OCI-LY1 (cell line): Measurements from ENCODE around the gene APOC3.

Source experiments
- H2AFZ ChIP-seq: fragments of 200-600 bp; sonication (generic), shearing (Covaris generic); 2 replicates; pipeline ENCODE4 v1.6.0; 2014; ENCODE audit warnings: antibody characterized with exemption, mild to moderate bottlenecking, low read length
- H3F3A ChIP-seq: fragments of 200-600 bp; sonication (generic), shearing (Covaris generic); 2 replicates; pipeline ENCODE4 v1.6.0; 2014; ENCODE audit warnings: mild to moderate bottlenecking, antibody characterized with exemption, low read length, moderate library complexity; ENCODE audit not compliant: insufficient read depth
- H3K27ac ChIP-seq: fragments of 200-600 bp; sonication (generic); 2 replicates; pipeline ENCODE4 v1.5.1; 2014; ENCODE audit warnings: low read length, mixed run types, mild to moderate bottlenecking, low read depth; ENCODE audit not compliant: poor library complexity, severe bottlenecking
- H3K27me3 ChIP-seq: fragments of 200-600 bp; sonication (generic); 2 replicates; pipeline ENCODE4 v1.6.0; 2014; ENCODE audit warnings: antibody characterized with exemption, mild to moderate bottlenecking, low read length, moderate library complexity; ENCODE audit not compliant: insufficient read depth
- H3K36me3 ChIP-seq: fragments of 200-600 bp; sonication (generic); 2 replicates; pipeline ENCODE4 v1.6.1; 2014; ENCODE audit warnings: mild to moderate bottlenecking, antibody characterized with exemption, low read length, moderate library complexity, mixed read lengths; ENCODE audit not compliant: insufficient read depth
- H3K4me1 ChIP-seq: fragments of 200-600 bp; sonication (generic); 2 replicates; pipeline ENCODE4 v1.5.1; 2014; ENCODE audit warnings: mild to moderate bottlenecking, low read length, moderate library complexity; ENCODE audit not compliant: insufficient read depth, severe bottlenecking
- H3K4me2 ChIP-seq: fragments of 200-600 bp; sonication (generic), shearing (Covaris generic); 2 replicates; pipeline ENCODE4 v1.6.1; 2014; ENCODE audit warnings: low read length
- H3K4me3 ChIP-seq: fragments of 200-600 bp; sonication (generic); 2 replicates; pipeline ENCODE4 v1.5.1; 2014; ENCODE audit warnings: low read length, low read depth, mild to moderate bottlenecking, mixed read lengths; ENCODE audit not compliant: poor library complexity, severe bottlenecking
- H3K79me2 ChIP-seq: fragments of 200-600 bp; shearing (Covaris generic); 2 replicates; pipeline ENCODE4 v1.6.1; 2016; ENCODE audit warnings: mixed run types, low read length, mixed read lengths; ENCODE audit not compliant: insufficient read depth
- H3K9ac ChIP-seq: fragments of 200-600 bp; sonication (generic), shearing (Covaris generic); 2 replicates; pipeline ENCODE4 v1.6.1; 2014; ENCODE audit warnings: mild to moderate bottlenecking, low read length, mixed read lengths
- H3K9me2 ChIP-seq: fragments of 200-600 bp; sonication (generic), shearing (Covaris generic); 2 replicates; pipeline ENCODE4 v1.6.1; 2014; ENCODE audit warnings: low read depth, mild to moderate bottlenecking, low read length, mixed read lengths
- H3K9me3 ChIP-seq: fragments of 200-600 bp; shearing (Covaris generic); 2 replicates; pipeline ENCODE4 v1.6.1; 2014; ENCODE audit warnings: low read length, mixed read lengths
- H4K20me1 ChIP-seq: fragments of 200-600 bp; sonication (generic), shearing (Covaris generic); 2 replicates; pipeline ENCODE4 v1.6.0; 2016; ENCODE audit warnings: mild to moderate bottlenecking, low read length; ENCODE audit not compliant: insufficient read depth
- CTCF ChIP-seq: fragments of 200-600 bp; sonication (generic), shearing (Covaris generic); IDR thresholded peaks from 2 replicates; pipeline ENCODE4 v1.5.1; 2017; ENCODE audit warnings: mild to moderate bottlenecking, antibody characterized with exemption, low read length, moderate library complexity, mixed read lengths
- EZH2 ChIP-seq: fragments of 200-600 bp; sonication (generic), shearing (Covaris generic); IDR thresholded peaks from 2 replicates; pipeline ENCODE4 v1.8.0; 2017; ENCODE audit warnings: borderline replicate concordance, mixed run types, mild to moderate bottlenecking, antibody characterized with exemption, low read length, moderate library complexity, mixed read lengths

Gene APOC3

GRCh38 chr11:116856423-116856822 is 26.7 kb downstream of the APOC3 start:
- Histone ChIP-seq H3K36me3 (peaks cover 67% of the 10 kb centered on the region), H3K4me1 (peaks cover 32% of the 10 kb centered on the region), H3K9ac (no peak overlapping the region), H3K9me2 (no peaks in the 10 kb centered on the region), H3F3A (no peaks in the 10 kb centered on the region), H3K79me2 (no peaks in the 10 kb centered on the region), H2AFZ (no peak overlapping the region), H3K9me3 (no peaks in the 10 kb centered on the region), H3K27ac (no peak overlapping the region), H3K4me2 (no peak overlapping the region), H3K4me3 (no peak overlapping the region), H3K27me3 (no peaks in the 10 kb centered on the region), H4K20me1 (no peaks in the 10 kb centered on the region)
- no peak for TF ChIP-seq CTCF
- TF ChIP-seq EZH2, result no peak

- Histone ChIP-seq H3K9ac (no peak overlapping the region), H3K36me3 (peaks cover 76% of the 10 kb centered on the region), H3K9me2 (no peaks in the 10 kb centered on the region), H3K9me3 (no peaks in the 10 kb centered on the region), H3F3A (no peaks in the 10 kb centered on the region), H3K79me2 (no peaks in the 10 kb centered on the region), H3K27ac (no peak overlapping the region), H3K4me1 (peaks cover 25% of the 10 kb centered on the region), H3K4me3 (no peak overlapping the region), H4K20me1 (no peaks in the 10 kb centered on the region), H3K27me3 (no peaks in the 10 kb centered on the region), H2AFZ (no peak overlapping the region), H3K4me2 (no peak overlapping the region)
- no peak for TF ChIP-seq CTCF
- TF ChIP-seq EZH2, result no peak
Observed at GRCh38 chr11:116857316-116857715, 27.6 kb downstream of the APOC3 start.

GRCh38 chr11:116857936-116858335 is 28.2 kb downstream of the APOC3 start:
- no peaks in the 10 kb centered on the region for H3K79me2 ChIP-seq
- H3K4me2 ChIP-seq, result no peak overlapping the region
- TF ChIP-seq EZH2 (no peak), CTCF (no peak)
- H3K9me3 ChIP-seq, result no peaks in the 10 kb centered on the region
- no peaks in the 10 kb centered on the region for H4K20me1 ChIP-seq
- H3K9me2 ChIP-seq, result no peaks in the 10 kb centered on the region
- H3K9ac ChIP-seq, result no peak overlapping the region
- no peak overlapping the region for H3K27ac ChIP-seq
- H2AFZ ChIP-seq, result no peak overlapping the region
- H3K36me3 ChIP-seq, result peaks cover 80% of the 10 kb centered on the region
- H3F3A ChIP-seq, result no peaks in the 10 kb centered on the region
- peaks cover 18% of the 10 kb centered on the region for H3K4me1 ChIP-seq
- no peak overlapping the region for H3K4me3 ChIP-seq
- H3K27me3 ChIP-seq, result no peaks in the 10 kb centered on the region
